ENCODE data around the gene BRD7.

- TF ChIP-seq HOXA7 (CRISPR knock-in tag; IDR thresholded peaks at IDR 0.05; ENCODE audit: borderline replicate concordance): no peak
- no peak for TF ChIP-seq ZBTB21 (tag by site-specific recombination; IDR thresholded peaks at IDR 0.05)
- no peak for TF ChIP-seq CTCF (tag by site-specific recombination; IDR thresholded peaks at IDR 0.05)
- no peak for TF ChIP-seq SETDB1 (IDR thresholded peaks at IDR 0.05; ENCODE audit: insufficient read length, low read length)
These were observed 8.2 kb upstream of the BRD7 start for GRCh38 chr16:50377001-50377400.

All from HEK293 (cell line).